OCI-LY1 (cell line): Measurements from ENCODE around the gene SYT15B.
"Not testable (repeated sequence)": the region's sequence is repeated elsewhere in the genome, so short reads cannot be mapped to it uniquely, and the experiment has no call there.

ENCODE experiments used
- EZH2 ChIP-seq: fragments of 200-600 bp; sonication (generic), shearing (Covaris generic); IDR thresholded peaks from 2 replicates; pipeline ENCODE4 v1.8.0; 2017; ENCODE audit warnings: borderline replicate concordance, mixed run types, mild to moderate bottlenecking, antibody characterized with exemption, low read length, moderate library complexity, mixed read lengths
- TF ChIP-seq, protein P1 (sequence below): fragments of 200-600 bp; sonication (generic), shearing (Covaris generic); IDR thresholded peaks from 2 replicates; pipeline ENCODE4 v1.5.1; 2017; ENCODE audit warnings: mild to moderate bottlenecking, antibody characterized with exemption, low read length, moderate library complexity, mixed read lengths

DNA sequence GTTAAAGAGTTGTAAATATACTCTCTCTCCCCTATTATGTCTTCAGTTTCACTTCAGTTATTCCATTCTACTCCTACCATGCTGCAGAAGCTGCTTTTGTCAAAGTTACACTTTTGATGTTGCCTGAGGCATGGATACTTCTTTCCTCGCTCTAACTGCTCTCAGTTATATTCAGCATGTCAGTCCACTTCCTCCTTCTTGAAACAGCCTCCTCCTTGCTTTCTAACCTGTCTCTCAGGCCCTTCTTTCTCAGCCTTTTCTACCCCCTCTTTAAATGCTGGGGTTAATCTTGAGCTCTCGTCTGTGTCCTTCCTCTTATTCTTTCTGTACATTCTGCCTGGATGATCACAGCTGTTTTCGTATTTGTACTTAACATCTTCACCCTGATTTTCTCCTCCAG is 40.0 kb downstream of the SYT15B start:
- TF ChIP-seq, protein P1, sequence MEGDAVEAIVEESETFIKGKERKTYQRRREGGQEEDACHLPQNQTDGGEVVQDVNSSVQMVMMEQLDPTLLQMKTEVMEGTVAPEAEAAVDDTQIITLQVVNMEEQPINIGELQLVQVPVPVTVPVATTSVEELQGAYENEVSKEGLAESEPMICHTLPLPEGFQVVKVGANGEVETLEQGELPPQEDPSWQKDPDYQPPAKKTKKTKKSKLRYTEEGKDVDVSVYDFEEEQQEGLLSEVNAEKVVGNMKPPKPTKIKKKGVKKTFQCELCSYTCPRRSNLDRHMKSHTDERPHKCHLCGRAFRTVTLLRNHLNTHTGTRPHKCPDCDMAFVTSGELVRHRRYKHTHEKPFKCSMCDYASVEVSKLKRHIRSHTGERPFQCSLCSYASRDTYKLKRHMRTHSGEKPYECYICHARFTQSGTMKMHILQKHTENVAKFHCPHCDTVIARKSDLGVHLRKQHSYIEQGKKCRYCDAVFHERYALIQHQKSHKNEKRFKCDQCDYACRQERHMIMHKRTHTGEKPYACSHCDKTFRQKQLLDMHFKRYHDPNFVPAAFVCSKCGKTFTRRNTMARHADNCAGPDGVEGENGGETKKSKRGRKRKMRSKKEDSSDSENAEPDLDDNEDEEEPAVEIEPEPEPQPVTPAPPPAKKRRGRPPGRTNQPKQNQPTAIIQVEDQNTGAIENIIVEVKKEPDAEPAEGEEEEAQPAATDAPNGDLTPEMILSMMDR: not testable (repeated sequence)
- not testable (repeated sequence) for TF ChIP-seq EZH2
